ENCODE results near the gene RHOB.
A peak's percentile ranks its signal among the peaks of the same experiment; 100 is the strongest.
"Not testable (repeated sequence)": the region's sequence is repeated elsewhere in the genome, so short reads cannot be mapped to it uniquely, and the experiment has no call there.

RHOB gene

DNA sequence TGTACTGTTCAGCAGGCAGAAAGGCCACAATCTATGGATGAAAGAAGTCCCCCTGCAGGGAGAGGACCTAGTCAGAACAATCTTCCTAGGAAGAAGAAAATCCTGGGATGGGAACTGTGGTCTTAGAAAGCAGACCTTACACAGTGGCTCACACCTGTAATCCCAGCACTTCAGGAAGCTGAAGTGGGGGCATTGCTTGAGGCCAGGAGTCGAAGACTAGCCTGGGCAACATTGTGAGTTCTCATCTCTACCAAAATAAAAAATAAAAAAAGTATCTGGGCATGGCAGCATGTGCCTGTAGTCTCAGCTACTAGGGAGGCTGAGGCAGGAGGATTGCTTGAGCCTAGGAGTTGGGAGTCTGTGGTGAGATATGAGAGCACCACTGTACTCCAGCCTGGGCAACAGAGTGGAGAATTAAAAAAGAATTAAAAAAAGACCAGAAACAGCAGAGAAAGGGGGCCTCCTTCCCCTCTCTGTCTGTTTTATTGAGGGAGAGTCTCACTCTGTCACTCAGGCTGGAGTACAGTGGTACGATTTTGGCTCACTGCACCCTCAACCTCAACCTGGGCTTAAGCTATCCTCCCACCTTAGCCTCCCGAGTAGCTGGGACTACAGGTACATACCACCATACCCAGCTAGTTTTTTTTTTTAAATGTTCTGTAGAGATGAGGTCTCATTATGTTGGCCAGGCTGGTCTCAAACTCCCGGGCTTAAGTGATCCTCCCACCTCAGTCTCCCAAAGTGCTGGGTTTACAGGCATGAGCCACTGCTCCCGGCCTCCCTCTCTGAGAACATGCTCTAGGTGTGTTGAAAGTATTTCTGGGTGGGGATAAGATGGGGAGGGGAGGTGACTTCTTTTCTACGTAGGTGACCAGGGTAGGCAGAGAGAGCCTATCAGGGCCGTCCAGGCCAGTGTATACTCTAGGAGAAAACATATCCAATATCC is 7.4 kb downstream of the RHOB start:
- ATAC-seq (no peak), DNase-seq (no peak)

DNA sequence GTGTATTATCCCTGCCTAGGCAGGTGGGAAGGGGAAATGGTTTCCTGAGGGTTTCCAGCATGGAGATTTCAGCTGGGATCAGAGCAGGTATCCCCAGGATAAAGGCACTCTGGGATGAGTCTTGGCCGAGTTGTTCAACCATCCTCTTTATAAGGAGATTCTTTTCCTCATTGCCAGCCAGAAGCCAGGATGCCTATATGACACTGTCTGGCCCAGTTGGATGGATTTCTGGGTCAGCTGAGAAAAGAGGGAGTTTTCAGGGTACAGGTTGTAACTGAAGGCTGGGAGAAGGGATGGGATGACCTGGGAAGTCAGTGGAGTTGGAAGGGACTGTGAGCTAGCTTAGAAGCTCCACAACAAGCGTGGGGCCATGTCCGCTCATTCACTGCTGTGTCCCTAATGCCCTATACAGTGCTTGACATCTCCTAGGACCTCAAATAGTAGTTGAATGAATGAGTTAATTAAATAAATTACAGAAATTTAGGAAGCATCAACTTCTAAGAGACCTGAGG is 8.3 kb downstream of the RHOB start:
- DNase-seq (no peak), ATAC-seq (no peak)

DNA sequence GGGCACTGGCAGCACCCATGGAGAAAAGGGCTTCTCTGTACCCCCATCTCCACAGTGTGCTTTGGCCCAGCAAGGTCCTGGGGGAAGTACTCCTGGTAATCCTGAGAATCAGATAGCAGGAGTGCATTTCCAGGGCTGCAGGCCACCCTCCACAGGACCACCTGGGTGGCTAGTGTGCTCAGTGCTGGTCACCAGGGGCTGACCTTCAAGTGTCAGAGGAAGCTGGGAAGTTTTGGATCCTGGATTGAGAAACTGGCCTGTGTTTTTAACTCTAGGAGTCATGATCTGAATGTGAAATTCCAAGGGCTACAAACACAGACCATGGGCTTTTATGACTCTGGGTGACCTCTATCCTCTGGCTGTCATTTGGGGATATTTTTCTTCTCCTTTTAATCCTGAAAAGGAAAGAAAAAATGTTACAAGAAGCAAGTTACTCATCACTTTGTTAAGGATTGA is 9.3 kb downstream of the RHOB start:
- ATAC-seq = no peak
- no peak for DNase-seq

DNA sequence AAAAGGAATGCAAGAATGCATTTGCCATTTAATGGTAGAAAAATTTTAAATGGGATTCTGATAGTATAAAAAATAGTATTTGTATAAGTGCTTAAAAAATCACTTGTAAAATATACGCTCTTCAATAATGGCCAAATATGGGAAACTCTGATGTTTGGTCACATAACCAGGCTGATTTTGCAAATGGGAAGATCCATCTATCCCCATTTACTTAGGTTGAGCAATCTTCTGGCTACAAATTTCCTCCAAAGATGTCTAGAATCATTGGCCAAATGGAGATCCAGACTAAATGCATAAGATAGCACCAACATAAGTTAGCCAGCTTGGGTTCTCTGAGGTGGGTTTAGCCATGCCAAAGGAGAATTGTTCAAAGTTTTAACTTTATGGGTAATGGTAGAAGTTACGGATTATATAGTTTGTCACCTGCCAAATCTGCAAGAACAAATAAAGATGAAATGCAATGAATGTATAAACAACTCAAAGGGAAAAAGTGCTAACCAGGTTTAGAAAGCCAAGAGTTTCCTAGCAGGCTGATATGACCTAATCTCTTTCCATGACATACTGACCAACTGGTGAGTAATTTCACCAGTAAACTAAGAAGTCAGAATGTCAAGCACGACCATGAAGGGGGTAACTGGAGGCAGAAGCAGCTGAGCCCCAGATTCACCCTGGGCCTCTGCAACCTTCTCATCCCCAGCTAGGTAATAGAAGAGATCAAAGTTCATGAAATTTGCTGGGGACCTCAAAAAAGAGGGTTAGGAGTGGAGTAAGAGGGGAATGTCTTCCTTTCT is 10.0 kb downstream of the RHOB start:
- ATAC-seq (peak; percentile 99), DNase-seq (peak; percentile 48)

DNA sequence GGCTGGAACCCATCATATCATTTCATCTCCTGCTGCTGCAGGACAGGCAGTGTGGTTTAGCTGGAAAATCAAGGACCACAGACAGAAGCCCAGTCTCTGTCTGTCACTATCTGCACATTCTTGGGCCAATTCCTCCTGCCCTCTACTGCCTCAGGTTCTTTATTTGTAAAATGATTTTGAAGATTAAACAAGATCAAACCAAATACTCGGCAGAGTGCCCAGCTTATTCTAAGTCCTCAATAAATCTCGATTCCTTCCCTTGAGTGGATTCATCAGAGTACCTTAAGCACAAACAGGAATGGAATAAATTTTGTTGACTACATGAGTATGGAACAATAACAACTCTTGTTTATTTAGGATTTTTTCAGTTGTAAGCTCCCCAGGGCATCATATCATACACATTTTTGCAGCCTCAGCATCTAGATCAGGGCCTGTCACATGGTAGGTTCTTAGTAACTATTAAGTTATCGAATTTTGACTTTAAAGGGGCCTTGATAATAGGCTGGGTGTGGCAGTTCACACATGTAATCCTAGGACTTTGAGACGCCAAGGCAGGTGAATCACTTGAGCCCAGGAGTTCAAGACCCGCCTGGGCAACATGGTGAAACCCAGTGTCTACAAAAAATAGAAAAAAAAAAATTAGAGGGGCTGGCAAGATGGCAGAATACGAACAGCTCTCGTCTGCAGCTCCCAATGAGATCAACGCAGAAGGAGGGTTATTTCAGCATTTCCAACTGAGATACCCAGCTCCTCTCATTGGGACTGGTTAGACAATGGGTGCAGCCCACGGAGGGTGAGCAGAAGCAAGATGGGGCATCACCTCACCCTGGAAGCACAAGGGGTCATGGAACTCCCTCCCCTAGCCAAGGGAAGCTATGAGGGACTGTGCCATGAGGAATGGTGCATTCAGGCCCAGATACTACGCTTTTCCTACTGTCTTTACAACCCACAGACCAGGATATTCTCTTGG is 11.1 kb downstream of the RHOB start:
- ATAC-seq = no peak
- no peak for DNase-seq

DNA sequence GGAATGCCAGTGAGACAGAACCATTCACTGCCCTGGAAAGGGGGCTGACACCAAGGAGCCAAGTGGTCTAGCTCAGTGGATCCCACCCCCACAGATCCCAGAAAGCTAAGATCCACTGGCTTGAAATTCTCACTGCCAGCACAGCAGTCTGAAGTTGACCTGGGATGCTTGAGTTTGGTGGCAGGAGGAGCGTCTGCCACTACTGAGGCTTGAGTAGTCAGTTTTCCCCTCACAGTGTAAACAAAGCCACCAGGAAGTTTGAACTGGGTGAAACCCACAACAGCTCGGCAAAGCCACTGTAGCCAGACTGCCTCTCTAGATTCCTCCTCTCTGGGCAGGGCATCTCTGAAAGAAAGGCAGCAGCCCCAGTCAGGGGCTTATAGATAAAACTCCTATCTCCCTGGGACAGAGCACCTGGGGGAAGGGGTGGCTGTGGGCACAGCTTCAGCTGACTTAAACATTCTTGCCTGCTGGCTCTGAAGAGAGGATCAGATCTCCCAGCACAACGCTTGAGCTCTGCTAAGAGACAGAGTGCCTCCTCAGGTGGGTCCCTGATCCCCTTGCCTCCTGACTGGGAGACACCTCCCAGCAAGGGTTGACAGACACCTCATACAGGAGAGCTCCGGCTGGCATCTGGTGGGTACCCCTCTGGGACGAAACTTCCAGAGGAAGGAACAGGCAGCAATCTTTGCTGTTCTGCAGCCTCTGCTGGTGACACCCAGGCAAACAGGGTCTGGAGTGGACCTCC is 12.0 kb downstream of the RHOB start:
- not testable (repeated sequence) for ATAC-seq, DNase-seq

DNA sequence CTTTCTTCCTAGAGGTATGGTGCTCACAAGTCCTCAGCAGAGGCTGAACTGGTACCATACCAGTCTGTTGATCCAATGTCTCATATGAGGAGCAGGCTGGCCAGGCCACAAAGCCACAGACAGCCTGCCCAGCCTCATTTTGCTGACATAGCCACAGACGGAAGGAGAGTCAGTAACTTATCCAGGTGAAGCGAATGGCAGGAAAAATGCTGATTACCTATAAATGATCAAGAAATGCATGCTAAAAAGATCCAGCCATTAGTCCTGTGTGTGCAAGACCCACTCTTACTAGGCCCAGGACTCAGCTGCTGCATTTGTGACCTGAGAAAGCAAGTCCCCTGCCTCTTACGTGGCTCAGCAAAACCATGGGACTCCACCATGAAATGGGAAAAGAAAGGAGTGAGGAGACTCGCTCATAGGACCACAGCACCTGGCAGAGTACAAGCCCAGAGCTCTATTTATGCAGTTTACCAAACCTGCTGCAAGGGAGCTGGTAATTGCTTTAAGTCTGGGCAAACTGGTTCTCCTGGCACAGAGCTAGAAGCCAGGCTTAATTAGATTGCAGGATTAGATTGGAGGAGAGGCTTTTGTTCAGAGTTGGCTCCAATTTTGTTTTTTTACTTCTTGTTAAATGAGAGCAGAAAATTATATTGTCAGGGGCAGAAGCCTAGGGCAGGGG is 19.0 kb downstream of the RHOB start:
- ATAC-seq (no peak), DNase-seq (no peak)

DNA sequence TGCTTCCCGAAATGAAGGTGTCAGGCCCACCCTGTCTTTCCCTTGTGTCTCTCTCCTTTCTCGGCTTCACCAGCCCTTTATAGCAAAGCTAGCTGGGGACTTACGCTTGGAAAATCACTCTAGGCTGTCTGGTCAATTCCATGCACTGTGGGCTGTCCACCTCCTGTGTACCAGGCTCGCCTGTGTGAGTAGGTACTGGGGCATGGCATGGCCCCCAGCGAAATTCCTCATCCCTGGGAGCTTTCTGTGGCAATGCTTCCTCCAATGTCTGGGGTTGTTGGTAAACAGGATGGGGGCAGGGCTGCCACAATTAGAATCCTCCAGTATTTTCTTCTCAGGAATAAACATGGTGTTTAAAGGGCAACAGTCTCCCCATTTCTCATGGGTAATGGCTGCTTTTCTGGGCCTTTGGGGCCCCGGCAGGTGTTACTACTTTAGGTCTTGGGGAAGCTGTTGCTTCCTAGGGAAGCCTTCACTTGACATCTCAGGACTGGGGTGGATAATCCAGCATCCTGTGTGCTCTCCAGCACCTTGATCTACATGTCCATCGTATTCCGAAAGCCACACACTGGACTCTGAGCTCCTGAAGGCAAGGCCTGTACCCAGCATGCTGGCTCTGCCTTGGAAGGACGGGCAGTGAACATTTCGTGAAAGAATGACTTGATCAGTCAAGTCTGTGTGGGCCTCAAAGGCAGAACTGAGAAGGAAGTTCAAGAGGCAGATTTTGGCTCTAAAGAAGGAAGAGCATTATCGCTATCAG is 21.1 kb downstream of the RHOB start:
- DNase-seq (no peak), ATAC-seq (no peak)

DNA sequence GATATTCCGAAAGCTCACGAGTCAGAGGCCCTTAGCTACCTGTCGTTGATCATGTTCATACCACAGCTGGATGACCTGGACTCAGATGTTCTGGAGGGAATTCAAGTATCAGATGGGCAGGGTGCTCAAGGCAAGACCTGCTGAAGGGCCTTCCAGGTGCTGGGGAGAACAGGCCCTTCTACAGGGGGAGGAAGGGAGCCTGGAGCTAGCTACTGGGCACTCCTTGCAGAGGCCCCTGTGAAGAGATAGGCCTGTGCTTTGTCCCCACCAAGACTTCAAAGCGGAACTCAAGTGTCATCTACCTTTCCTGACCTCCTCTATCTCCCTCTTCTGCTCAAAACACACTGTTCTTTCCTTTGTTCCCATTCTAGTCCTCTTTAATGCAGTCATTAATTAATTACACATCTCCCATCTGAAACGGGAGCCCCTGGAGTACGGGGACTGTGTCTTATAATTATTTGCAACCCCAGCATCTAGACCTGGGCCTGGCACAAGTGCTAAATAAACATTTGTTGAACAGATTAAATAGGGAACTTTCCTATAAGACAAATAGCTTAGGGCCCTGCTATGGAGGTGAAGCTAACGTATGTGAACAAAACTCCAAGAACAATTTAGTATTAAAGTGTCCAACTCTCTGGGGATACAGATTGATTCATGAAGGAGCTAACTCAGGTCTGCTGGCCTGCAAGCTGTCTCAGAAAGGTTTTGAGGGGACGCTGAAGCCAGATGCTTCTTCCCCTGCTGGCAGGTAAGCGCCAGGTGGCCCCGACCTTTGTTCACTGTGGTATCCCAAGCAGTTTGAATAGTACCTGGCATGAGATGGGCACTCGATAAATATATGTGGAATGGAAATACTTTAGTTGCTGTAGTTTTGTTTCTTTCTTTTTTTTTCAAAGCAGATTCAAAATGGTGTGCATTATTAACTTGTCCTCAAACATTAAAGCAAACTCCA is 22.0 kb downstream of the RHOB start:
- ATAC-seq = peak; percentile 23
- no peak for DNase-seq

DNA sequence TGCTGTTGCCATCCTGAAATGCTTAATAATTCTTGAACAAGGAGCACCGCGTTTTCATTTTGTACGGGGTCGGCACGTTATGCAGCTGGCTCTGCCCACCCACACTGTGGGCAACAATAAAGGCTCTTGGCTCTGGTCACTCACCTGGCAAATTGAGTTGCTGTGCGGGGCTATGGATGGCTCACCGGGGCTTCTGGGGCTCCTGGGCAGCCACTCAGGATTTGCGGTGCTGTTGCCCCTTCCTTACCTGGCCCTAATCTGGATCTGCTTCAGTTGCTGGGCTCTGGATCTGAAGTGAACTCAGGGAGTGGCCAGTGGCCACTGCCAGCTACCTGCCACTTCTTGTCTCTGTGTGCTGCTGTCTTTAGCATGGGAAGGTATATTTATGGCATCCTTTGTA is 22.7 kb downstream of the RHOB start:
- no peak for ATAC-seq
- no peak for DNase-seq

DNA sequence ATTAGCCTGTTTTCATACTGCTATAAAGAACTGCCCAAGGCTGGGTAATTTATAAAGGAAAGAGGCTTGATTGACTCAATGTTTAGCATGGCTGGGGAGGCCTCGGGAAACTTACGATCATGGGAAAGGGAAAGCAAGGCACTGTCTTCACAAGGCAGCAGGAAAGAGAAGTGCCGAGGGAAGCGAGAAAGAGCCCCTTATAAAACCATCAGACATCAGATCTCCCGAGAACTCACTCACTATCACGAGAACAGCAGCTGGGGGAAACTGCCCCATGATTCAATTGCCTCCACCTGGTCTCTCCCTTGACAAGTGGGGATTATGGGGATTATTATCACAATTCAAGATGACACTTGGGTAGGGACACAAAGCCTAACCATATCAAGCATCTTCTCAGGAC is 23.3 kb downstream of the RHOB start:
- no peak for DNase-seq

DNA sequence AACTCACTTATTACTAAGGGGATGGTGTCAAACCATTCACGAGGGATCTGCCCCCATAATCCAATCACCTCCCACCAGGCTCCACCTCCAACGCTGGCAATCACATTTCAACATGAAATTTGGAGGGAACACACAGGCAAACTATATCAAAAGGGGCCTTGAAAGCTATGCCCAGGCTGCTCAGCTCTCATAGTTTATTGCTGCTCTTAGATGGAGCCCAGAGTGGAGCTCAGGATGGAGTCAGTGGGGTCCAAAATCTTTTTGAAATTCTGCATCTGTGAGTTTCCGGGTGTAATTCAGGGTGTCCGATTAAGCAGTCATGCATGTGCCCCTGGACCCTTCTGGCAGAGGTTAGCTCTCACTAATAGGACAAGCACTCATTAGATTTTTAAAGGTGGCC is 24.3 kb downstream of the RHOB start:
- ATAC-seq (no peak), DNase-seq (no peak)

More for the DNA sequence above, 23.3 kb downstream of the RHOB start:
- no peak for ATAC-seq

DNA sequence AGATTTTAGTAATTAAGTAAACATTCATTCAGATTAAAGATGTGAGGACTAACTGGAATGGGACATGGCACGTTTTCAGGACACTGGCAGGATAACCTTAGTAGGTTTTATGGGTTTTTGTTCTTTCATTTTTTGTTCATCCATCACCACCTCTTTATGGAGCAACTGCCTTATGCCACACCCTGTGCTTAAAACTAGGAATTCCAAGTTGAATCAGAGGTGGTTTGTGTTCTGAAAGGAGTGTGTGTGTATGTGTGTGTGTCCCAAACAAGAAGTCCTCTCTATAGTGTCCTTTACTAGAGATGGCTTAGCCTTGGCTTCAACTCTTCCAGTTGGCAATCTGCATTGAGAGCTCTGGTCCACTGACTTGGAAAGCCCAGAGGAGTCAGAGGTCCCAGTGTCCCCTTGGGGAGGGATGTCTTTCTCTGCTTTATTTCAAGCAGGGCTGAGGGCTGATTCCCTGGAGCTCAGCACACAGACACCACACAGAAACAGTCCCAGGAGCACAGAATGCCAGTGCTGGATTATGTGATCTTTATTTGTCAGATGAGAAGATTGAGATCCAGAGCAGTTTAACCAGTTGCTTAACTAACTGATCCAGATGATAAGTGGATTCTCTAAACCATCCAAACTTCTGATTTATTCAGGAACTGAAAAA is 25.2 kb downstream of the RHOB start:
- no peak for ATAC-seq
- no peak for DNase-seq

DNA sequence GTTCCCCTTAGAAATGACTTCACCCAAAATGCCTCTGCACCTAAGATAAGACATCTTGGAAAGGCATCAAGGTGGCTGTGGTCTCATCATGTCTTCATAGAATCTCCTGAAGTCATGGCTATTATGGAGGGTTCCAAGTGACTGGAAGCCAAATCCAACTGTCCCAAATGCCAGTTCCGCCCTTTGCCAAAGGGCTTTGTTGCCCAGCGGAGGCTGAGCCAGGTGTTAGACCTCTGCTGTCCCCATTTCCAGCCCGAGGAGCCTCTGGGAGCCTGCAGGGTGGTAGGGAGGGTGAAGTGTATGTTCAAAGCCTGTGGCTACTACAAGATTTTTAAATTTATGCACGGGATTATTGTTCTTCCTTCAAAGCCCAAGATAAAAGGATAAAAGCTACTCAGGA is 25.7 kb downstream of the RHOB start:
- DNase-seq (no peak), ATAC-seq (no peak)

DNA sequence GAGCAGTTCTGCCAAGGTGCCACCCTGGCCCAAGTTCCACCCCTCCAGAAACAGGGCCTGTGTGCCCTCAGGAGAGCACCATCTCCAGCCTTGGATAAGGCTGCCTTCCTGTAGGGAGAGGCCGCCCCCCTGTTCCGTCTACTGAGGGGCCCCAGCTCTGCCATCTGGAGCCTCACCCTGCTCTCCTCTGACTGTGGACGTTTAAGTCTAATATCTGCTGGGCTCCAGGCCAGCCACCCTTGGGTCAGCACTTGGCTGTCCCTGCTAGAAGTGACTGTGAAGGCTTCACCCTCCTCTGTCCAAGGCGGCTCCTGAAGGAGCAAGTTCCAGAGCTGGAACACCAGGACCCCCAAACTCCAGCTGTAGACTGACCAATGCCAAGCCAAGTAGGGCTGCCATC is 26.3 kb downstream of the RHOB start:
- ATAC-seq (no peak), DNase-seq (no peak)

DNA sequence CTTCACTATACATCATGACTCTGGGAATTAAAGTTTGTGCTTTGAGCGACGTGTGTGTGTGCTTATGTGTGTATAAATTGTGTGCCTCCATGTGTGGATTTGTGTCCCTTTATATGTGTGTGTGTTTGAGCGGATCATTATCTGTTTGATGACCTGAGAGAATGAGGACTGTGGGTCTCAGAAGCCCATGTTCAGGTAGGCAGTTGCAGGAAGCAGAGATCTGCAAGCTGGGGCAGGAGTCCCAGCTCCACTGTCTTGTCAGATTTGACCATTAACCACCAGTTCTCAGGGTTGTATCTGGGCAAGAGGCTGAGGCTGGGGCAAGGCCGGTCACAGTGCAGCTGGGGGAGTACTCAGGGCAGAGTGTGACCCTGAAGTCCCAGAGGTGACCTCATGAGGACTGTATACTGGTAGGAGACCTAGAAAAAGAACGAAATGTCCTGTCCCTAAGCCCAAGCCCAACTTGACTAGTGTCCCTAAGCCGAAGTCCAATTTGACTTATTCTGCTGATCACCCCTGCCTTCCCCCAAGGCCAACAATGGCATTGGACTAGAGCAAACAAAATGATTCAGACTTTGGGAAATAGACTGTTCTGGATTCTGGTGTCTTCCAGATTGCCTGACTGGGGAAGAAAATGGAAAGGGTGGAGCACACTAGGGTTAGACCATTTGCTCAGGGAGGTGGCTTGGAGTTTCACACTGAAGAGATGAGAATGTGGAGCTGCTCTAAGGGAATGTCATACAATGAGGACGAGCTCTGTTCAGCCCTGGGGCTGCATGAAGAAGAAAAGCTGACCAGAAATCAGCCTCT is 28.1 kb downstream of the RHOB start:
- DNase-seq (no peak), ATAC-seq (no peak)

DNA sequence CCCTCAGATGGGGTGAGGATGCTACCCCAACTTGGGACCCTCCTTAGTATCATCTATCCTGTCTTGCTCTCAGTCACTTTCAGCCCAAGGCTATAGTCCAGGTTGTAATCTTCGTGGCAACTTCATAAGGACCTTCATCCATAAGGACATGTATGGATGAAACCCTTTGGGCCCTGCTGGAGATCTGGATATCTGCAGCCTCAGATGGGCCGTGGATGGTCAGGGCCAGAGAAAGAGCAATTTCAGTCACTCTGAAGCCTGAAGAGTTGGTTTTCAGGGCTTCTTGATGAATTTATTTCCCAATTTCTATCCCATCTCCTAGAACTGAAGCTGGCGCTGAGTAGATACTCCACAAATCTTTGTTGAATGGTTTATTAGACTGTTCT is 28.7 kb downstream of the RHOB start:
- no peak for DNase-seq

More for the DNA sequence above, 28.7 kb downstream of the RHOB start:
- no peak for ATAC-seq

Data from stimulated activated naive CD8-positive, alpha-beta T cell treated with anti-CD3 and anti-CD28 coated beads, Interleukin-15, Interleukin-2, amounts not matched to agents 100 U/mL and 50 U/mL, for 24 hours (primary cell).